Skin of body (tissue), 3 donors: Measurements from ENCODE around the gene ARL8B. TPM values are rescaled to one million over a fixed set of nuclear protein-coding genes. Genes with fewer than 3 reads are reported as not detected.

Experiments used
- DNase-seq: peaks from one replicate; lab custom pipeline; 2025; lab: John Stamatoyannopoulos, UW
- small RNA-seq: library from RNA; depleted of rRNA; stranded (forward); fragments of <200 nt; gene quantifications from one replicate; pipeline ENCODE3, GENCODE V24; 2014; ENCODE audit warnings: low replicate concordance
- total RNA-seq: library from RNA; depleted of rRNA; stranded (reverse); fragments of >200 nt; gene quantifications from one replicate; pipeline ENCODE4 v1.2.3, GENCODE V29; 2014

Gene ARL8B
- total RNA-seq, 1 donor from 2014 or later: 65.7 TPM

- DNase-seq: no peak
These were observed 83.3 kb downstream of the ARL8B start for GRCh38 chr3:5205165-5205941.

GRCh38 chr3:5210926-5211325, 88.8 kb downstream of the ARL8B start:
- DNase-seq: no peak

- no peak for DNase-seq
These were observed 90.8 kb downstream of the ARL8B start for GRCh38 chr3:5212628-5213573.

GRCh38 chr3:5213574-5213966, 91.5 kb downstream of the ARL8B start:
- DNase-seq: no peak

- no peak for DNase-seq
These were observed 92.3 kb downstream of the ARL8B start for GRCh38 chr3:5214352-5214751.

- DNase-seq: no peak
These were observed 95.9 kb downstream of the ARL8B start for GRCh38 chr3:5217824-5218595.

- DNase-seq: no peak
These were observed 96.7 kb downstream of the ARL8B start for GRCh38 chr3:5218815-5219214.

- no peak for DNase-seq
These were observed 97.1 kb downstream of the ARL8B start for GRCh38 chr3:5219216-5219615.

- no peak for DNase-seq
These were observed 98.1 kb downstream of the ARL8B start for GRCh38 chr3:5220193-5220592.

GRCh38 chr3:5220667-5221431, 98.8 kb downstream of the ARL8B start:
- DNase-seq: no peak

- no peak for DNase-seq
These were observed 99.6 kb downstream of the ARL8B start for GRCh38 chr3:5221701-5222100.

- no peak for DNase-seq
These were observed 100.4 kb downstream of the ARL8B start for GRCh38 chr3:5222283-5223005.

GRCh38 chr3:5226783-5227182, 104.7 kb downstream of the ARL8B start:
- DNase-seq: no peak

- DNase-seq: no peak
These were observed 105.7 kb downstream of the ARL8B start for GRCh38 chr3:5227812-5228211.

- no peak for DNase-seq
These were observed 107.3 kb downstream of the ARL8B start for GRCh38 chr3:5229414-5229813.

Small RNA genes within 50 kb of the gene (small RNA-seq; reads per million reads assigned to genes)
- gene AC090955.1: not detected
- gene RF00019: not detected

Other genes starting within 250 kb of the ARL8B start
- 51.7 TPM for gene BHLHE40, start 142.9 kb upstream of the ARL8B start, total RNA-seq
- 20.3 TPM for gene EDEM1, start 65.4 kb downstream of the ARL8B start, total RNA-seq